GM13976 (cell line): ENCODE data around the gene PKD2L1.

ENCODE experiments used
- DNase-seq: peaks from one replicate; pipeline ENCODE4 v3.0.0; 2012; ENCODE audit warnings: low spot score
- in situ Hi-C: fragments of 300-500 bp; cut with MboI; formaldehyde crosslinking; loops from one replicate; pipeline ENCODE4 v1.12.0; 2022; ENCODE audit warnings: low sequenced_read_pairs, mixed read lengths, inconsistent platforms; ENCODE audit not compliant: unreplicated experiment
- TF ChIP-seq, protein P1 (sequence below): IDR thresholded peaks from 2 replicates; pipeline ENCODE4 v1.5.1; 2012; ENCODE audit warnings: borderline replicate concordance, mild to moderate bottlenecking; ENCODE audit not compliant: insufficient read depth; ENCODE audit errors: extremely low read depth, missing control alignments, control extremely low read depth

The PKD2L1 gene

DNA sequence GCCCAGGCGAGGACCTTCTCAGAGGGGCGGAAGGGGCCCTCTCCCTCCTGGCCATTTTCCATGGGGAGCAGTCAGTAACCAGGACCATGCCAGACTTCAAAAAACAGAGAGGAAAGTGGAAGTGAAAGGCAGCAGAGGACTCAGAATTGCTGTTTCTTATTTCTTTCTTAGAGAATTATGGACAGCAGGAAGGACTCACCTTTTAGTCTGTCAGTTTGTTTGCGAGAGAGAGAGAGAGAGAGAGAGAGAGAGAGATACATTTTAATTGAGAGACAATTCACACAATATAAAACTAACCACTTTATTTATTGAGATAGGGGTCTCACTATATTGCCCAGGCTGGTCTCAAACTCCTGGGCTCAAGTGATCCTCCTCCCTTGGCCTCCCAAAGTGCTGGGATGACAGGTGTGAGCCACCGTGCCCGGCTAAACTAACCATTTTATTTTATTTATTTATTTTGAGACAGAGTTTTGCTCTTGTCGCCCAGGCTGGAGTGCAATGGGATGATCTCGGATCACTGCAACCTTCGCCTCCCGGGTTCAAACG is 41.5 kb upstream of the PKD2L1 start:
- TF ChIP-seq, protein P1, sequence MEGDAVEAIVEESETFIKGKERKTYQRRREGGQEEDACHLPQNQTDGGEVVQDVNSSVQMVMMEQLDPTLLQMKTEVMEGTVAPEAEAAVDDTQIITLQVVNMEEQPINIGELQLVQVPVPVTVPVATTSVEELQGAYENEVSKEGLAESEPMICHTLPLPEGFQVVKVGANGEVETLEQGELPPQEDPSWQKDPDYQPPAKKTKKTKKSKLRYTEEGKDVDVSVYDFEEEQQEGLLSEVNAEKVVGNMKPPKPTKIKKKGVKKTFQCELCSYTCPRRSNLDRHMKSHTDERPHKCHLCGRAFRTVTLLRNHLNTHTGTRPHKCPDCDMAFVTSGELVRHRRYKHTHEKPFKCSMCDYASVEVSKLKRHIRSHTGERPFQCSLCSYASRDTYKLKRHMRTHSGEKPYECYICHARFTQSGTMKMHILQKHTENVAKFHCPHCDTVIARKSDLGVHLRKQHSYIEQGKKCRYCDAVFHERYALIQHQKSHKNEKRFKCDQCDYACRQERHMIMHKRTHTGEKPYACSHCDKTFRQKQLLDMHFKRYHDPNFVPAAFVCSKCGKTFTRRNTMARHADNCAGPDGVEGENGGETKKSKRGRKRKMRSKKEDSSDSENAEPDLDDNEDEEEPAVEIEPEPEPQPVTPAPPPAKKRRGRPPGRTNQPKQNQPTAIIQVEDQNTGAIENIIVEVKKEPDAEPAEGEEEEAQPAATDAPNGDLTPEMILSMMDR: no peak
- in situ Hi-C loops: no loop called here
- peak; percentile 33 for DNase-seq

DNA sequence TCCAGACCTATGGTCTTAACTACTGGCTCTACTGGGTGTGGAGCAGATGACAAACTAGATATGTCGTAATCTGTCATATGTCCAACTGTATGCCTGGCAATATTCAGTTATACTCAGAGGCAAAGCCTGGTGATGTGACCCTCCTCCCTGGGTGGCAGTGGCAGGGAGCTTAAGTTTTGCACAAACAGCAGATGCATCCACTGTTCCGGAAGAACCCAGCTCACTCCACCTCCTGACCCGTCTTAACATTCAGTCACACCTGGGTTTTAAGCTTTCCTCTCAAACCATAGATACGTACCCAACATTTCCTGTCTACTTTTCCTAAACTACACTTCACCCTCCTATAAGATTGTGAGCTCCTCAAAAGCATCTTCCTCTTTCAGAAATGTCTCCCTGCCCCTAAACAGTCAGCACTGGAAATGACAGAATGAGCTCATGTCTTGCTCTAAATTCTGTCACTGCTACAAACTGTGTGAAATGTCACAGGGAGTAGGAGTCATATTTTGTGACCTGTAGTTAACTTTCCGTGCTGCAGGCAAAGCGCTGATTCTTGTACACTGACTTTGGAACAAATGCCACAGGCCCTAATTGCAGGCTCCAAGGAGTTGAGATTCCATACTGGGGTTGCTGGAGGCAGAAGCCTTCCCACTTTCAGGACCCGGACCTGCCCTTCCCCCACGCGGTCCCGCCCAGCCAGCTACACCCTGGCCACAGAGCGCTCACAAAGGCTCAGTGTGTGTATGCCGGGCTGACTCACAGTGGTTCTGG is 40.9 kb upstream of the PKD2L1 start:
- TF ChIP-seq, protein P1: no peak
- DNase-seq: peak; percentile 57
- in situ Hi-C loops: no loop called here

DNA sequence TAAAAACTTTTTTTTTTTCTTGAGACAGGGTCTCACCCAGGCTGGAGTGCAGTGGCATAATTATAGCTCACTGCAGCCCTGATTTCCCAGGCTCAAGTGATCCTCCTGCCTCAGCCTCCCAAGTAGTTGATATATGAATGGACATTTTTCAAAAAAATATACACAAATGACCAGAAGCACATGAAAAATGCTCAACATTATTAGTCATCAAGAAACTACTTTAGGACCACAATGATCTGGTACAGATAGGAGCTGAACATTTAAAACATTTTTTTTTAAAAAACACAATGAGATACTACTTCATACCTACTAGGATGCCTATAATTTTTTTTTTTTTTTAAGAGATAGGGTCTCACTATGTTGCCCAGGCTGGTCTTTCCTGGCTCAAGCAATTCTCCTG is 38.7 kb upstream of the PKD2L1 start:
- DNase-seq: no peak
- TF ChIP-seq, protein P1: no peak
- in situ Hi-C loops: no loop called here

DNA sequence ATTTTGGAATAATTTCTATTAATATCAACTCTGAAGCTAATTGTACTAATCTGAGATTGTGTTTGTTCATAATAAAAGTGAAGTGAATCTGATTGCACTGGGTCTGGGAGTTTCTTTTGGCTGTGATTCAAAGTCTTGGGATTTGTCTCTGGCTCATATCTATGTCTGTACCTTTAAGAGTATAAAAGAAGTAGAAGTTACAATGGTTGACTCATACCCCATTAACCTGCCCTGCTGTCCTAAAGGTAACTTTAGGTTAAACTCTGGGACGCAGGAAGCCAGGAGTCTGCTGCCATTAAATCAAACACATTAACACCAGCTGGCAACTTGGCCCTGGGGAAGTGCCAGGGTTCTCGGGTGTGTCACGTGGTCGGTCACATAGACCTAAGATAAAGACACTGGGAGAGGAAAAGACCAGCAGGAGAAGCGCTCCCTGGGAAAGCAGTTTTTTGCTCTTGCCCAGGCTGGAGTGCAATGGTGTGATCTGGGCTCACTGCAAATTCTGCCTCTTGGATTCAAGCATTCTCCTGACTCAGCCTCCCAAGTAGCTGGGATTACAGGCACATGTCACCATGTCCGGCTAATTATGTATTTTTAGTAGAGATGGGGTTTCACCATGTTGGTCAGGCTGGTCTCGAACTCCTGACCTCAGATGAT is 34.8 kb upstream of the PKD2L1 start:
- no peak for DNase-seq
- in situ Hi-C loops: no loop called here
- TF ChIP-seq, protein P1: no peak

DNA sequence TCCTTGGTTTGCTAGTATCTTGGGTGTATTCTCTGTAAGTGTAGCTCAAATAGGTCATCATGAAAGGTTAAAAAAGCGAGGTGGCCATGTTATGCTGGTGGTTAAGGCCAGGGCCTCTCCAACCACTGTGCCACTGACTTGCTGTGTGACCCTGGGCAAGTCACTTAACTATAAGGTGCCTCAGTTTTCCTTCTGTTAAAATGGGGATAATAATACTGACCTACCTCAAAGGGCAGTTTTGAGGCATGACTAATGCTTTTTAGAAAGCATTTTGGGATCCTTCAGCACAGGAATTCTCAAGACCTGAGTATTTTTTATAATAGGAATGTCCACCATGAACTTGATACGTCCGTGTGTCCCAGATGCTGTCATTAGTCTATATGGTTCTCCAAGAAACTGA is 34.1 kb upstream of the PKD2L1 start:
- TF ChIP-seq, protein P1: no peak
- in situ Hi-C loops: no loop called here
- DNase-seq: no peak

DNA sequence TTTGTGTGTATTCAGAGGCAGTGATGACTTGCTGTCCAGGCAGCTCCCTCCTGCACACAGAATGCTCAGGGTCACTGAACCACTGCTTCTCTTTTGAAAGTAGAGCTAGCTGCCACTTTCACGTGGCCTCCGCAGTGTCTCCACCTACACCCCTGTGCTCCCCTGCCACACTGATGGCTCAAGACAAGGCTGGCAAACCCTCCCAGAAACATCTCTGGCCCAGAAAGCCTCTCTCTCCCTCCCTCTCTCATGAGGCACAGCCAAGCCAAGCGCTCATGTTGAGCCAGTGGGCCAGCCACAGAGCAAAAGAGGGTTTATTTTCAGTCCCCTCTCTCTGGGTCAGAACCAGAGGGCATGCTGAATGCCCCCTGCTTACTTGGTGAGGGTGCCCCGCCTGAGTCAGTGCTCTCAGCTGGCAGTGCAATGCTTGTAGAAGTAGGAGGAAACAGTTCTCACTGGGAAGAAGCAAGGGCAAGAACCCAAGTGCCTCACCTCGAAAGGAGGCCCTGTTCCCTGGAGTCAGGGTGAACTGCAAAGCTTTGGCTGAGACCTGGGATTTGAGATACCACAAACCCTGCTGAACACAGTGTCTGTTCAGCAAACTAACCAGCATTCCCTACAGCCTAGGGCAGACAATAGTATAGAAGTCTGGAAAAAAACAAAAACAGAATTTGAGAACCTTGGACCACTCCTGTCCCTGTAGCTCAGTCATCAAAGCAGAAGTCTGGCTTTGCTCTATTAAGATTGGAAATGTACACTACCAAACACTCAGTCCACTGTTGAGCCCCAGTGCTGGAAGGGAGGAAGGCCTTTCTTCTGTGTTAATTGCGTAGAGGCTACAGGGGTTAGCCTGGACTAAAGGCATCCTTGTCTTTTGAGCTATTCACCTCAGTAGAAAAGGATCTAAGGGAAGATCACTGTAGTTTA is 32.8 kb upstream of the PKD2L1 start:
- in situ Hi-C loops: no loop called here
- TF ChIP-seq, protein P1: no peak
- DNase-seq: no peak
